Stimulated activated naive CD8-positive, alpha-beta T cell treated with anti-CD3 and anti-CD28 coated beads, Interleukin-15, Interleukin-2, amounts not matched to agents 100 ng/mL and 50 ng/mL, for 24 hours (primary cell): ENCODE results near the gene DELE1.
A peak's percentile ranks its signal among the peaks of the same experiment; 100 is the strongest.
"Not testable (repeated sequence)": the region's sequence is repeated elsewhere in the genome, so short reads cannot be mapped to it uniquely, and the experiment has no call there.

Experiments
- H3K27ac Mint-ChIP-seq: one replicate; pipeline ENCODE4 v1.8.0; 2021; ENCODE audit warnings: mild to moderate bottlenecking, mixed read lengths
- H3K27me3 Mint-ChIP-seq: one replicate; pipeline ENCODE4 v1.8.0; 2021; ENCODE audit warnings: mixed read lengths
- H3K36me3 Mint-ChIP-seq: one replicate; pipeline ENCODE4 v1.8.0; 2021; ENCODE audit warnings: low read depth, mixed read lengths
- H3K4me1 Mint-ChIP-seq: one replicate; pipeline ENCODE4 v1.8.0; 2021; ENCODE audit warnings: low read depth, mixed read lengths
- H3K4me3 Mint-ChIP-seq: one replicate; pipeline ENCODE4 v1.8.0; 2021; ENCODE audit warnings: mild to moderate bottlenecking, mixed read lengths
- H3K9me3 Mint-ChIP-seq: one replicate; pipeline ENCODE4 v1.8.0; 2021; ENCODE audit warnings: mixed read lengths

The DELE1 gene

DNA sequence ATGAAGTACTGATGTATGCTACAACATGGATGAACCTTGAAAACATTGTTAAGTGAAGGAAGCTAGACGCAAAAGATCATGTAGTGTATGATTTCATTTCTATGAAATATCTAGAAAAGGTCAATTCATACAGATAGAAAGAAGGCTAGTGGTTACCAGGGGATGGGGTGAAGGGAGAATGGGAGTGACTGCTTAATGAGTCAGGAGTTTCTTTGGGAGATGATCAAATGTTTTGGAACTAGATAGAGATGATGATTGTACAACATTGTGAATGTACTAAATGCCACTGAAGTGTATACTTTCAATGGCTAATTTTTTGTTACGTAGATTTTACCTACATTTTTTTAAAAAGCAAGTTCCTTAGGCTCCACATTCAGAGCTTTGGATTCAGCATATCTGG is 14.9 kb upstream of the DELE1 start:
- no peaks in the 10 kb centered on the region for H3K9me3 Mint-ChIP-seq
- no peak overlapping the region for H3K27ac Mint-ChIP-seq
- H3K36me3 Mint-ChIP-seq, result no peaks in the 10 kb centered on the region
- H3K4me3 Mint-ChIP-seq, result no peak overlapping the region
- H3K4me1 Mint-ChIP-seq, result peaks cover 16% of the 10 kb centered on the region
- peaks cover 21% of the 10 kb centered on the region for H3K27me3 Mint-ChIP-seq

DNA sequence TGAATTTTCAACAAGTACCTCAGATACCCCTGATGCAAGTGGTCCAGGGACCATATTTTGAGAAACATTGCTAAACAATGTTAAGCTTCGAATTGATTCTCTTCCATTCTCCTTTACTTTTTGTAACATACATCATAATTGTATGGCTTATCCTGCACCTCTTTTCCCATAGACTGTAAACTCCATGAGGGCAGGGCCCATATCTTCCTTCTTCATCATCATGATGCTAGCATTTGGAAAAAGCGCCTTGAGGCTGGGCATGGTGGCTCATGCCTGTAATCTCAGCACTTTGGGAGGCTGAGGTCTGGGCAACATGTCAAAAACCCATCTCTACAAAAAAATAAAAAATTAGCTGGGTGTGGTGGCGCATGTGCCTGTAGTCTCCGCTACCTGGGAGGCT is 14.5 kb upstream of the DELE1 start:
- Mint-ChIP-seq H3K9me3 (no peaks in the 10 kb centered on the region), H3K27me3 (peaks cover 22% of the 10 kb centered on the region), H3K4me1 (peaks cover 18% of the 10 kb centered on the region), H3K27ac (no peak overlapping the region), H3K4me3 (no peak overlapping the region), H3K36me3 (no peaks in the 10 kb centered on the region)

DNA sequence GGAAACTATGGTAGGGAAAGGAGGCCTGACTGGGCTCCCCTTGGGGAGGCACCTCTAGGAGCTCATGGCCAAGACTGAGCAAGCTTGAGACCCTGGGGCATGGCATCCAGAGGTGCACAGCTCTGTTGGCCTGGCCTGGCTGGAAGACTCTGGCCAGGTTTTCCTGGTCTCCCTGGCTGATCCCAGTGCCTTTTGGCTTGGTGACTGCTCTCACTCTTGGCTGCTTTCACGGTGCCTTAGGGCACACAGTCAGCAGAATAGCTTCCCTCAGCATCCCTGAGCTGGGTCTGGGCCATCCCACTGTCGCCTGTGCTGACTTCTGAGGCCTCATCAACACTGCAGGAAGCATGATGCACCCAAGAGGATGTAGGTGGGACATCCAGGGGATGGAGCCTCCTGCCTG is 13.4 kb upstream of the DELE1 start:
- no peaks in the 10 kb centered on the region for H3K36me3 Mint-ChIP-seq
- H3K27ac Mint-ChIP-seq, result no peak overlapping the region
- H3K4me3 Mint-ChIP-seq, result no peak overlapping the region
- H3K4me1 Mint-ChIP-seq, result peaks cover 22% of the 10 kb centered on the region
- H3K9me3 Mint-ChIP-seq, result no peaks in the 10 kb centered on the region
- peaks cover 30% of the 10 kb centered on the region for H3K27me3 Mint-ChIP-seq

DNA sequence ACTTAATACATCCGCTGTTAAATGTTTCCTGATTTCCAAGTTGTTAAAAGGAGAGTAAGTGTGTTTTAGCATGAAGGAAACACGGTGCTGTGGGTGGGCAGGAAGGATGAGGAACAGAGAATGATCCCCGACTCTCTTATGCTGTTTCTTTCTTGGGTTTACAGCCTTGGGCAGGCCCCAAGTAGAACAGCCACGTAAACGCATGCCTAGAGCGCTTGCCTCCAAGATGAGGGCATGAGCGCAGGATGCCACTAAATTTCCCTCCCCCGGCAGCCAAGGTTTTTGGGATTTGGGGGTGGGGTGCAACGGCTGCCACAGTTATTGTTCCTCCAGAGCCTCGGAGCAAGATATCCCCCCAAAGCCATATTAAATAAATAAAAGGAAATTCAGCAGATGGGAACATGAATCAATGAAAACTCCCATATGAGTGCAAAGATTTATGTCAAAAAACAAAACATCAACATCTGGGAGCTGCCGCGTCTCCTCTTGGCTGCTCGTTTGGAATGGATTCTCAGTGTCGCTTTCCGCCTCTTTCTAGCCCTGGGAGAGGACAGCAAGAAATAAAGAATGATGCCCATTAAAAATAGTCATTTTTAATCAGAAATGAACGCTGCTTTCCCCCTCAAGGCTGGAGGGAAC is 10.0 kb upstream of the DELE1 start:
- Mint-ChIP-seq H3K27ac (no peak overlapping the region), H3K27me3 (peaks cover 36% of the 10 kb centered on the region), H3K36me3 (no peaks in the 10 kb centered on the region), H3K4me3 (peak overlapping the region; percentile 43), H3K9me3 (no peaks in the 10 kb centered on the region), H3K4me1 (peaks cover 18% of the 10 kb centered on the region)

DNA sequence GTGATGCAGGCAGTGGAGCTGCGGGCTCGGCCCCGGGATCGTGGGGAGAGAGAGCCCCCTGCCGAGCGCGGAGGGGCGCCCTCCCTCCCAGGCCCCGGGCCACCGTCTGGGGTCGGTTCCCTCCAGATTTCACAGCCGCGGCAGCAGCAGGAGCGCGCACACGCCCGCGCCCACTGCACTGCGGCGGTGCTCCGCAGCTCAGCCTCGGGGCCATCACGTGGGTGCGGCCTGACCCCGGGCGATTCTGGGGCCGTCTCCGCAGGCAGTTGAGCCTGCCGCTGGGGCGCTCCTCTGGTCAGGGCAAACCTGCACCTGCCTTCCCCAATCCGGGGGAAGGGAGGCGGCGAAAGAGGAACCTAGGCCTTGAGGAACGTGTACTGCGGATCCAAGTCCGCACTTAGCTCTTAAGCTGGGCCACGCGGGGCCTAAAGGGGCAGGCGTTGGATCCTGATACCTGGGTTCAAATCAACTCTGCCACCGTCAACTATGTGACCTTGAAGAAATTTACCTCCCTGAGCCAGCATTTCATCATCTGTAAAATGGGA is 9.4 kb upstream of the DELE1 start:
- Mint-ChIP-seq H3K27me3 (peaks cover 32% of the 10 kb centered on the region), H3K36me3 (no peaks in the 10 kb centered on the region), H3K27ac (no peak overlapping the region), H3K9me3 (no peaks in the 10 kb centered on the region), H3K4me1 (peaks cover 12% of the 10 kb centered on the region), H3K4me3 (peak overlapping the region; percentile 43)

DNA sequence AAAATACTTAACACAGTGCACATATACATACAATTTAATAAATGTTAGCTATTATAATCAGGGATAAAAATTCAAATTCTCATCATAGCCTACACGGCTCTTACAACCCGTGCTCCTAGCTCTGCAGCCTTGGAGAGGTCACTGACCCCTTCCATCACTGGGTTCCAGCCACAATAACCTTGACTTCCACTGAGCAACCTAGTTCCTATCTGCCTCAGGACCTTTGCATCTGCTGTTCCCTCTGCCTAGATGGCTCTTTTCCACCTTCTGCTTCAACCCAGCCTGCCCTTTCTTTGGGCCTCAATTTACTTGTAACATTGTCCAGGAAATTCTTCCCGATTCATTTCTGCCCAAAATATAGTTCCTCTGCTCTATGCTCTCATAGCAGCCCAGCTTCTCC is 8.9 kb upstream of the DELE1 start:
- Mint-ChIP-seq H3K4me3 (no peak overlapping the region), H3K27me3 (peaks cover 31% of the 10 kb centered on the region), H3K9me3 (no peaks in the 10 kb centered on the region), H3K36me3 (no peaks in the 10 kb centered on the region), H3K4me1 (peaks cover 12% of the 10 kb centered on the region), H3K27ac (no peak overlapping the region)

DNA sequence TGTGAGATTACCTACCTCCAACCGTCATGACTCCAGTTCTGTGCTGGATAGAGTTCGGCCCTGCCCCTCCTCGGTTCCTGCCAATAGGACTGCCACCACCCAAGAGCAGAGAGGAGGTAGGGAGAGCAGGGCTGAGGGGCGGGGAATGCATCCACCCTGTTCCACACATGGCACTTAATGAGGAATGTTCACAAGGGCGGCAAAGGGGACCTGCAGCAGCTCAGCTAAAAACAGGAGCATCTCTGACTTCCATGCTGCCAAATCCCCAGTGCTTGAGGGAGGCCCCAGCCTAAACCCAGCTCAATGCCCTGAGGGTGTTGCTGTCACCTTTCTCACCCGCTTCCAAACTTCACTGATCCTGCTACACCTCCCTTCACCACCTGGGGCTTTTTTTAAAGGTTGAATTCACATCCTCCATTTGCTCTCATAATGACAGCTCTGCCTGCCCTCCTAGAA is 7.8 kb upstream of the DELE1 start:
- Mint-ChIP-seq H3K4me1 (peaks cover 12% of the 10 kb centered on the region), H3K27ac (no peak overlapping the region), H3K27me3 (peaks cover 31% of the 10 kb centered on the region)

DNA sequence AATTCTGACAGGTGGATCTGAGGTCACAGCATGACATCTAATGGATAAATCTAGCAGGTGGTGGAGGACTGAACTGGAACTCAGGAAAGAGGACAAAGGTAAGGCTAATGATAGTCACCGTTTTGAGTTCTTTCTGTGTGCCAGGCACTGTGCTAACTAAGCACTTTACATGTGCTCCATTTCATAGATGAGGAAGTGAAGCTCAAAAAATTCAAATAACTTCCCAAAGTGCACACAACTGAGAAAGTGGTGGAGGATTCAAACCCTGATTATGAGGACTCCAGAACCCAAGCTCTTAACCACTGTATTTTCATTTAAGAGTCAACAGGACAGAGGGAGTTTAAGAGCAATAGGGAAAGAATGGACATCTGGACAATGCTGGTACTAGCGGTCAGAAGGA is 7.1 kb upstream of the DELE1 start:
- Mint-ChIP-seq H3K27ac (no peak overlapping the region), H3K27me3 (peaks cover 31% of the 10 kb centered on the region), H3K9me3 (no peaks in the 10 kb centered on the region), H3K36me3 (no peaks in the 10 kb centered on the region), H3K4me3 (no peak overlapping the region), H3K4me1 (peaks cover 12% of the 10 kb centered on the region)

More for the DNA sequence above, 7.8 kb upstream of the DELE1 start:
- H3K9me3 Mint-ChIP-seq, result no peaks in the 10 kb centered on the region
- no peak overlapping the region for H3K4me3 Mint-ChIP-seq
- no peaks in the 10 kb centered on the region for H3K36me3 Mint-ChIP-seq

DNA sequence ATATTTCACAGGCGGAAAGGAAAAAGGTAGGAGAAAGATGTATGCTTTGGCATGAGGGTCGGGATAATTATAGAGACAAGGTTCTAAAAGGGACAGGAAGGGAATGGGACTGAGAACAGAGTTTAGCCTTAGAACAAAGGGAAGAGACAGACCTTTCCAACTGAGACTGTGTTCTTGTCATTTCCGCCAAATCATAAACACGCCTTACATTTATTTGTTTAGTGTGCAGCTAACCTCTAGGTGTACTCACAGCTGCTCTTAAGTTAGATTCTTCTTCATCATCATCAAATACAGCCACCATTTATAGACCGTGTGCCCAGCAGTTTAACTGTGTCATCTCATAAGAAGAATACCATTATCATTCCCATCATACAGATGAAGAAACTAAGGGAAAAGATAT is 5.9 kb upstream of the DELE1 start:
- Mint-ChIP-seq H3K36me3 (no peaks in the 10 kb centered on the region), H3K4me1 (peaks cover 13% of the 10 kb centered on the region), H3K27ac (no peak overlapping the region), H3K4me3 (no peak overlapping the region), H3K27me3 (peaks cover 26% of the 10 kb centered on the region), H3K9me3 (no peaks in the 10 kb centered on the region)

DNA sequence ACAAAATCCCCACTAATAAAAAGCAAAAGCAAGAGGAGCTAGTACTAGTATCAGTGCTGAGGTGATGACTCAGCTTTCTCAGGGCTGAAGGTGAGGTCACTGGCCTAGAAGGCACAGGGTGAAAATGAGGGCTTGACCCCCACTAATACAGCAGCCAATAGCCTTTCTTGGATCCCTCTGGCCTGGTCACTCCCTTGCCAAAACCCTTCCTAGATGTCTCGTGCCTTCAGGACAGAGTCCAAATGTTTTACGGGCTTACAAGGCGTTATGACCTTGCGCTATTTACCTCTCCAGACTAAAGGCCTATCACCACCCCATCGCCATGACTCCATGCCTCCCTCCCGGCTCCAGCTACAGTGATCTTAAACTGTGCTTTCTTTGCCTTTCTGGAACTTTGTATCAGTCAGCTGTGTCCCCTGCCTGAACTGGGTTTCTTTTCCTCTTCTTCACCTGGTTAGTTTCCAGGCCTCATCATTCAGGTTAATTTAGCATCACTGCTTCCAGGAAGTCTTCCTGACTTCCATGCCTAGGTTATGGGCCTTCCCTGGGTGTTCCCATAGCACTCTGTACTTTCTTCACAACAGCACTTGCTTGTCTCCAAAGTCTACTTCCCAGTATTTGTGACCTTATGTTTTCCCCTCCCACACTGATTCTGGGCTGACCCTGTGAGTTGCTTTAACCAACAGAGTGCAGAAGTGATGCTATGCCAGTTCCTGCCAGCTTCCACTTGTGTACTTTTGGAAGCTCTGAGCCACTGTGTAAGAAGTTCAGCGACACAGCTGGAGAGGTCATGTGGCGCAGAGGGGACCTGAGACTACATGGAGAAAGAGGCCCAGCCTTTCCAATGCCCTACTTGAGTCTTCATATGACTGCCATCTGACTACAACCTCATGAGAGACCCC is 4.2 kb upstream of the DELE1 start:
- H3K27me3 Mint-ChIP-seq, result peaks cover 14% of the 10 kb centered on the region
- H3K36me3 Mint-ChIP-seq, result peaks cover 7% of the 10 kb centered on the region

DNA sequence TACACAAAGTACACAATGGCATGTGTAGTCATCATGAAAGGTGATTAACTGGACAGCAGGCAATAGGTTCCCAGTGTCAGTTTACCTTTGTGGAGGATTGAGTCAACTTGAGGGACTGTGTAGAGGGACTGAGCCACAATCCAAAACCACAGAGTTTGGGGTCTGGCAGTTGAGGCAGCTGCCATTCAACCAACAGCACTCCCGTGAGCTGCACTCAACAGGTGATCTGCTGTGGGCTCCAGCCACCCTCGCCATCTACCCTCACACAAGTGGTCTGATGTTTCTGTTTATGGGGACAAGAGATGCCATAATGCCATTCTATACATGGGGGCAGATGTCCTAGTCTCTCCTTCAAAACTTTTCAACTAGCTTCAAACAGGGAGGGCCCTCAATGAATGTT is 2.9 kb upstream of the DELE1 start:
- peaks cover 21% of the 10 kb centered on the region for H3K4me1 Mint-ChIP-seq
- peaks cover 6% of the 10 kb centered on the region for H3K27me3 Mint-ChIP-seq
- H3K9me3 Mint-ChIP-seq, result no peaks in the 10 kb centered on the region
- H3K36me3 Mint-ChIP-seq, result peaks cover 13% of the 10 kb centered on the region
- no peak overlapping the region for H3K4me3 Mint-ChIP-seq
- no peak overlapping the region for H3K27ac Mint-ChIP-seq

More for the DNA sequence above, 4.2 kb upstream of the DELE1 start:
- Mint-ChIP-seq H3K27ac (no peak overlapping the region), H3K4me1 (peaks cover 15% of the 10 kb centered on the region), H3K9me3 (no peaks in the 10 kb centered on the region), H3K4me3 (no peak overlapping the region)

DNA sequence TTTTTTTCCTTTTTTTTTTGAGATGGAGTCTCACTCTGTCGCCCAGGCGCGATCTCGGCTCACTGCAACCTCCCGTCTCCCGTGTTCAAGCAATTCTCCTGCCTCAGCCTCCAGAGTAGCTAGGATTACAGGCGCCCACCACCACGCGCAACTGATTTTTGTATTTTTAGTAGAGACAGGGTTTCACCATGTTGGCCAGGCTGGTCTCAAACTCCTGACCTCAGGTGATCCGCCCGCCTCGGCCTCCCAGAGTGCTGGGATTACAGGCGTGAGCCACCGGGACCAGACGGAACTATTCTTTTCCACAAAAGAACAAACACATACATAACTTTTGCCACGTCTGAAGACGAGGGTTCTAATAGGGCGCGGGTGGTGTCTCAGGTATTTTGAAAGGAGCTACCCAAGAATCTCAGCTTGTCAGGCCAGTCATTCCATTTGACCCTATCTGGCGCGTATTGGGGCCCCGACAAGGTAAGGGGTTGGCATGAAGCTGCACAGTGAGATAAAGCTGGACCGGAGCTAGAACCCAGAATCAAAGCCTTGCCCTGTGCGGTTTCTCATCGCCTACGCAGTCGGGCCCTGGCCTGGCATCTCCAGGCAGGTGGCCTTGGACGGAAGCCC is 734 bp upstream of the DELE1 start:
- H3K36me3 Mint-ChIP-seq, result peaks cover 29% of the 10 kb centered on the region
- H3K4me1 Mint-ChIP-seq, result peaks cover 21% of the 10 kb centered on the region
- not testable (repeated sequence) for H3K27me3 Mint-ChIP-seq, H3K9me3 Mint-ChIP-seq
- peak overlapping the region; percentile 91 for H3K4me3 Mint-ChIP-seq
- peak overlapping the region; percentile 90 for H3K27ac Mint-ChIP-seq

DNA sequence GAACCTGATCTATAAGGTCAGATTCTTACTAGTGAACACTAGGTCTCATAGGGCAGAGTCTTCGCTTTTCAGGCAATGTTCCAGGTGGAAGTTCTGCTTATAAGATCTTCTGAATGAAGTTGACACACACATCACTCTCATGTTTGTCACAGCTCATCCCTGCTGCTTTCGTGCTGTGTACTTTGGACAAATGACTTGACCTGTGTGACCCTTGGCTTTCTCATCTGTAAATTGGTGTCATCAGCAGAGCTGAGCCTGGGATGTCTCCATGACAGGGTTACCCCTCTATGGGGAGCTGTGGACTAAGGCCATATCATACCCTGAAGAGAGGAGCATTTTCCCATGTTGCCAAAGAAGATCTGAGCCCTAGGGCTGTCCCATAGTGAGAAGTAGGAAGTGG is 2.8 kb downstream of the DELE1 start:
- Mint-ChIP-seq H3K27ac (no peak overlapping the region), H3K4me3 (no peak overlapping the region), H3K27me3 (no peaks in the 10 kb centered on the region), H3K4me1 (peaks cover 21% of the 10 kb centered on the region), H3K9me3 (no peaks in the 10 kb centered on the region), H3K36me3 (peaks cover 59% of the 10 kb centered on the region)

DNA sequence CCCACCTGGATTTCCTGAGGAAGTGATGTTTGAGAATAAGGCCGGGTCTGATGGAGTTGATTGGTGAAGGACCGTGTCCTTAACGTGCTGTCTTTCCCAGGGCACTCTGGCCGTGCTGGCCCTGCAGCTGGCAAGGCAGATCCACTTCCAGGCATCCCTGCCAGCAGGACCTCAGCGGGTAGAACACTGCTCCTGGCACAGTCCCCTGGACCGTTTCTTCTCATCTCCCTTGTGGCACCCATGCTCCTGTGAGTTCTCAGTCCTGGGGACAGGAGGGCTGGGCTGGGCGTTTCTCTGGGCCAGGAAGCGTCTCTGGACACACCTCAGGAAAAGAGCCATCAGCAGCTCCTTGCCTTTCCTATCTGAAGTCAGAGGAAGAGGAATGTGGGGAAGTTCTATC is 4.4 kb downstream of the DELE1 start:
- Mint-ChIP-seq H3K27me3 (no peaks in the 10 kb centered on the region), H3K4me1 (peaks cover 17% of the 10 kb centered on the region), H3K36me3 (peaks cover 72% of the 10 kb centered on the region), H3K27ac (no peak overlapping the region), H3K4me3 (no peak overlapping the region), H3K9me3 (no peaks in the 10 kb centered on the region)
